ENCODE measurements around the gene PKN2. TPM values are rescaled to one million over a fixed set of nuclear protein-coding genes. Genes with fewer than 3 reads are reported as not detected.

The PKN2 gene
- total RNA-seq, 1 donor from 2014 or later = 51.4 TPM

DNA sequence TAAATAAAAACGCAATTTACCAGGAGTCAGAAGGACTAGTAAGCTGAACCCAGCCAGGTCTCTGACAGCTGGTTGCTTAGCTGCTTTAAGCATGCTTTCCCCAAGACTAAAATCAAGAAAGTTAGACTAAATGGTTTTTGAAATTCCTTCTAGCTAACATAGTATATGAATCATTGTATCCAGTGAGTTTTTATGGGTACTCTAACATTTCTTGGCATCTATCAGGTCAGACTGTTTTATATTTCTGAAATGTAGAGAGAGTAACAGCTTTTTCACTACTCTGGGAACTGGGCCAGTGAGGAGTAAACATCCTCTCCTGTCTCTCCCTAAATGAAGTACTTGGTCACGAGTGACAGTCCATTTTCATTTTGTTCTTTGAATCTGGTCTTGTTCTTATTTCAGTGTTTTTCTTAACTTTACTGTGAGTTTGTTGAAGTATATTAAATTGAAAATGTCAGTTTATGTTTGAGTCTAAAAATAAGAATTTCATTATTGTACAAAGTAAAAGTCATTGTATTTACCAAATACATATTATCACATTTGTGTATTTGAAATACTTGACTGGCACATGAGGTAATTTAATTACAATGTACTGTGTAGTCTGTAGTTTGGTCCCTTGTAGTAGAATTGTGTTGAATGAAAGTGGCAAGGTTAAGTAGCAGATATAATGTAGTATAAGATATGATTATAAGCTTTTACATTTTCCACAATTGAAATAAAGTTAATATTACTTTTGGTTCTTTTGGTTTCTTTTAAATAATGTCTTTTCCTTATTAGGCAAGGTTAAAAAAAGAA is 47.6 kb downstream of the PKN2 start:
- Histone ChIP-seq H3K27me3 (ENCODE audit: low read depth) (no peaks in the 10 kb centered on the region), H3K36me3 (no peaks in the 10 kb centered on the region), H3K27ac (peak overlapping the region; percentile 4), H3K9me3 (peaks cover 15% of the 10 kb centered on the region), H3K4me1 (peaks cover 35% of the 10 kb centered on the region), H3K4me3 (no peak overlapping the region)
- no peak for DNase-seq
- ATAC-seq = peak; percentile 46 to 82
- TF ChIP-seq, protein P1, sequence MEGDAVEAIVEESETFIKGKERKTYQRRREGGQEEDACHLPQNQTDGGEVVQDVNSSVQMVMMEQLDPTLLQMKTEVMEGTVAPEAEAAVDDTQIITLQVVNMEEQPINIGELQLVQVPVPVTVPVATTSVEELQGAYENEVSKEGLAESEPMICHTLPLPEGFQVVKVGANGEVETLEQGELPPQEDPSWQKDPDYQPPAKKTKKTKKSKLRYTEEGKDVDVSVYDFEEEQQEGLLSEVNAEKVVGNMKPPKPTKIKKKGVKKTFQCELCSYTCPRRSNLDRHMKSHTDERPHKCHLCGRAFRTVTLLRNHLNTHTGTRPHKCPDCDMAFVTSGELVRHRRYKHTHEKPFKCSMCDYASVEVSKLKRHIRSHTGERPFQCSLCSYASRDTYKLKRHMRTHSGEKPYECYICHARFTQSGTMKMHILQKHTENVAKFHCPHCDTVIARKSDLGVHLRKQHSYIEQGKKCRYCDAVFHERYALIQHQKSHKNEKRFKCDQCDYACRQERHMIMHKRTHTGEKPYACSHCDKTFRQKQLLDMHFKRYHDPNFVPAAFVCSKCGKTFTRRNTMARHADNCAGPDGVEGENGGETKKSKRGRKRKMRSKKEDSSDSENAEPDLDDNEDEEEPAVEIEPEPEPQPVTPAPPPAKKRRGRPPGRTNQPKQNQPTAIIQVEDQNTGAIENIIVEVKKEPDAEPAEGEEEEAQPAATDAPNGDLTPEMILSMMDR (IDR thresholded peaks at IDR 0.05) = no peak
- intact Hi-C loops (cut with DNase I) = no loop called here

DNA sequence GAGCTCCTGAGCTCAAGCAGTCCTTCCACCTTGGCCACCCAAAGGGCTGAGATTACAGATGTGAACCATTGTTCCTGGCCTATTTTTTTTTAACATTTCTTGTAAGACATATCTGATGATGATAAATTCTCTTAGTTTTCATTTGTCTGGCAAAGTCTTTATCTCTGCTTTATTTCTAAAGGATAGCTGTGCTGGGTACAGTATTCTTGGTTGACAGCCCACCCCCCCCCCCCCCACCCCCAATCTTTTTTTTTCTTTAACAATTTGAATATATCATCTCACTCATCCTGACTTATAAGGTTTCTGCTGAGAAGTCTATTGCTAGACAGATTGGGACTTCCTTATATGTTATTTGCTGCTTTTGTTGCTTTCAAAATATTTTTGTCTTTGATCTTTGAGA is 51.3 kb downstream of the PKN2 start:
- TF ChIP-seq, protein P1 (IDR thresholded peaks at IDR 0.05) = no peak
- Histone ChIP-seq H3K4me1 (peaks cover 16% of the 10 kb centered on the region), H3K36me3 (no peaks in the 10 kb centered on the region), H3K27me3 (ENCODE audit: low read depth) (no peaks in the 10 kb centered on the region), H3K9me3 (peaks cover 15% of the 10 kb centered on the region), H3K27ac (no peak overlapping the region), H3K4me3 (no peak overlapping the region)
- ATAC-seq (no peak), DNase-seq (no peak)
- intact Hi-C loops (cut with DNase I) = no loop called here

DNA sequence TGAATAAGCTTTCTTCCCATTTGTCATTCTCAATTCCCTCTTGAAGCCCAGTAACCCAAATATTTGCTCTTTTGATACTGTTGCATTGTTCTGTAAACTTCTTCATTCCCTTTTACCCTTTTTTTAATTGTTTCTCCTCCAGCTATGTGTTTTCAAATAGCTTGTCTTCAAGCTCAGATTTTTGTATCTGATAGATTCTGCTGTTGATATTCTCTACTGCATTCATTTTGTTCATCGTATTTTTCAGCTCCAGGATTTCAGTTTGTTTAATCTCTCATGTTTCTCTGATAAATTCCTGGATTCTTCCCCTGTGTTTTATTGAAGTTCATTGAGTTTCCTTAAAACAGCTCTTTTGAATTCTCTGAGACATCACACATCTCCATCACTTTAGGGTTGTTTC is 51.8 kb downstream of the PKN2 start:
- no peaks in the 10 kb centered on the region for H3K36me3 ChIP-seq
- H3K27me3 ChIP-seq (ENCODE audit: low read depth) = no peaks in the 10 kb centered on the region
- H3K4me1 ChIP-seq = peaks cover 11% of the 10 kb centered on the region
- ATAC-seq (no peak), DNase-seq (no peak)
- H3K27ac ChIP-seq = no peak overlapping the region
- peaks cover 15% of the 10 kb centered on the region for H3K9me3 ChIP-seq
- no peak overlapping the region for H3K4me3 ChIP-seq
- intact Hi-C loops (cut with DNase I) = no loop called here
- TF ChIP-seq, protein P1 (IDR thresholded peaks at IDR 0.05) = no peak

GRCh38 chr1:88736633-88737248 is 52.7 kb downstream of the PKN2 start:
- DNase-seq (no peak), ATAC-seq (peak; percentile 41 to 73)
- Histone ChIP-seq H3K9me3 (peaks cover 15% of the 10 kb centered on the region), H3K4me3 (no peak overlapping the region), H3K27me3 (ENCODE audit: low read depth) (no peaks in the 10 kb centered on the region), H3K27ac (no peak overlapping the region), H3K4me1 (peaks cover 3% of the 10 kb centered on the region), H3K36me3 (no peaks in the 10 kb centered on the region)
- TF ChIP-seq, protein P1 (IDR thresholded peaks at IDR 0.05) = peak; percentile 37
- intact Hi-C loops (cut with DNase I) = no loop called here

GRCh38 chr1:88737338-88737927 is 53.4 kb downstream of the PKN2 start:
- Histone ChIP-seq H3K27ac (no peak overlapping the region), H3K36me3 (peaks cover under 1% of the 10 kb centered on the region), H3K4me3 (no peak overlapping the region), H3K4me1 (no peaks in the 10 kb centered on the region), H3K9me3 (peaks cover 15% of the 10 kb centered on the region), H3K27me3 (ENCODE audit: low read depth) (no peaks in the 10 kb centered on the region)
- DNase-seq (no peak), ATAC-seq (peak in 1 of 2 donors; percentile 17)
- TF ChIP-seq, protein P1 (IDR thresholded peaks at IDR 0.05) = no peak
- intact Hi-C loops (cut with DNase I) = no loop called here
